ENCODE data around the gene FGF9. TPM values are rescaled to one million over a fixed set of nuclear protein-coding genes. Genes with fewer than 3 reads are reported as not detected.

FGF9 gene
- total and polyA plus RNA-seq, 10 donors = 0.06 to 0.26 (median 0.17) TPM; not detected in 4

GRCh38 chr13:21683034-21683733, 12.3 kb downstream of the FGF9 start:
- no peak for DNase-seq
- Histone ChIP-seq H3K4me1 (no peaks in the 10 kb centered on the region), H3K36me3 (no peaks in the 10 kb centered on the region), H3K27me3 (replicated peaks in 1 of 7) (peaks cover 0 to 28% (median 0%) of the 10 kb centered on the region in 7 donors), H3K27ac (no peak overlapping the region), H3K4me3 (no peak overlapping the region), H3K9me3 (no peaks in the 10 kb centered on the region)
- WGBS, 5 donors = 73 to 93% (median 84%) methylated on average over 6 of the region's 6 CpGs
- intact Hi-C loops (cut with DNase I; ENCODE audit: low total_unique reads) = no loop called here
- TF ChIP-seq, protein P1, sequence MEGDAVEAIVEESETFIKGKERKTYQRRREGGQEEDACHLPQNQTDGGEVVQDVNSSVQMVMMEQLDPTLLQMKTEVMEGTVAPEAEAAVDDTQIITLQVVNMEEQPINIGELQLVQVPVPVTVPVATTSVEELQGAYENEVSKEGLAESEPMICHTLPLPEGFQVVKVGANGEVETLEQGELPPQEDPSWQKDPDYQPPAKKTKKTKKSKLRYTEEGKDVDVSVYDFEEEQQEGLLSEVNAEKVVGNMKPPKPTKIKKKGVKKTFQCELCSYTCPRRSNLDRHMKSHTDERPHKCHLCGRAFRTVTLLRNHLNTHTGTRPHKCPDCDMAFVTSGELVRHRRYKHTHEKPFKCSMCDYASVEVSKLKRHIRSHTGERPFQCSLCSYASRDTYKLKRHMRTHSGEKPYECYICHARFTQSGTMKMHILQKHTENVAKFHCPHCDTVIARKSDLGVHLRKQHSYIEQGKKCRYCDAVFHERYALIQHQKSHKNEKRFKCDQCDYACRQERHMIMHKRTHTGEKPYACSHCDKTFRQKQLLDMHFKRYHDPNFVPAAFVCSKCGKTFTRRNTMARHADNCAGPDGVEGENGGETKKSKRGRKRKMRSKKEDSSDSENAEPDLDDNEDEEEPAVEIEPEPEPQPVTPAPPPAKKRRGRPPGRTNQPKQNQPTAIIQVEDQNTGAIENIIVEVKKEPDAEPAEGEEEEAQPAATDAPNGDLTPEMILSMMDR (IDR thresholded peaks at IDR 0.05 in 8 of 11, conservative IDR thresholded peaks at IDR 0.05 in 3 of 11) = no peak
- TF ChIP-seq POLR2AphosphoS5 (IDR thresholded peaks at IDR 0.05) (no peak), POLR2A (IDR thresholded peaks at IDR 0.05) (no peak)

DNA sequence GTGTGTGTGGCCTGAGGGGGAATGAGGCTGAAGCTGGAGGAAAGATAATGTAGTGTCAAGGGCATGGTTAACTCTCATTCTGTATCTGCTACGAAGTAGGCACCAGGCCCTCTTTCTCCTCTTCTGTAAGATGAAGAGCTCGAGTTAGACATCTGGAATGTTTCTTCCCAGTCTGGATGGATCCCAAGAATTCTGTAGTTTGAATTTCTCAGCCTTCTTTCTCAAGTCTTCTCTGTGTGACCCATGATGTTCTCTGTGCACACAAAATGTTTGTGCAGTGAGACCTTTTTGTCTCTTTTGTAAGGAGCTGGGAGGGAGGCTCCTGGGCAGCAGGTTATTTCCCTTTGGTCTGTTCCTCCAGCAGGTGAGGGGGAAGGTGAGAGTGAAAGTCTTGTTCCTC, 13.7 kb downstream of the FGF9 start:
- H3K4me3 ChIP-seq = no peak overlapping the region
- no peak for TF ChIP-seq POLR2A (IDR thresholded peaks at IDR 0.05)
- TF ChIP-seq, protein P1 (IDR thresholded peaks at IDR 0.05 in 8 of 11, conservative IDR thresholded peaks at IDR 0.05 in 3 of 11) = no peak
- no peak for TF ChIP-seq POLR2AphosphoS5 (IDR thresholded peaks at IDR 0.05)
- H3K36me3 ChIP-seq = no peaks in the 10 kb centered on the region
- DNase-seq = no peak
- H3K27ac ChIP-seq = no peak overlapping the region
- 45 to 89% (median 64%) methylated on average over 2 of the region's 2 CpGs for WGBS, 5 donors
- no peaks in the 10 kb centered on the region for H3K4me1 ChIP-seq
- no peaks in the 10 kb centered on the region for H3K9me3 ChIP-seq
- intact Hi-C loops (cut with DNase I; ENCODE audit: low total_unique reads) = no loop called here
- peaks cover 0 to 16% (median 0%) of the 10 kb centered on the region in 7 donors for H3K27me3 ChIP-seq (replicated peaks in 1 of 7)

DNA sequence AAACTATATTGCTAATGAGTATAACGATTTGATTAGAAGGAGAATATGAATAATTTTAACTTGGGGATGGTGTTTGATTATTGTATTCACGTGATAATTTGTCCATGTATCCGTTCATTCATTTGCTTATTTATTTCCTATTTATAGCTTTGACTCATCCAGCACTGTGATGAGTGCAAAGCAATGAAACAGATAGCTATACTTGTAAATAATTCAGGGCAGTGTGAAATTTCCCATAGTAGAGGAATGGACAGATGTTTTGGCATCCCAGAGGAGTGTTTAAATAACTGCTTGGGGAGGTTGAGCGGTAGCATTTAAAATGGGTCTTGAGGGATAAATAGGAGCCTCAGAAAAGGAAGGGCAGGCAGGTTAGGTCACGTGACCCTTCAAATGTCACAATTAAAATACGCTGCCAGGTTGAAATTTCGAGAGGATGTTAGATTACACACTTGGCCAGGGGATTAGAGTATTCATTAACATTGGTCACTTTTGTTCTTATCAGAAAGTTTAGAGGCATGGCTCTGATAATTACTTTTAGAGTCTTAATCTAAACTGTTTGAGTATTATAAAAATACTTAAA, 14.7 kb downstream of the FGF9 start:
- 78 to 88% (median 83%) methylated on average over 7 of the region's 7 CpGs for WGBS, 5 donors
- intact Hi-C loops (cut with DNase I; ENCODE audit: low total_unique reads) = no loop called here
- H3K4me3 ChIP-seq = no peak overlapping the region
- H3K9me3 ChIP-seq = no peaks in the 10 kb centered on the region
- H3K36me3 ChIP-seq = no peaks in the 10 kb centered on the region
- no peak for DNase-seq
- H3K4me1 ChIP-seq = no peaks in the 10 kb centered on the region
- H3K27me3 ChIP-seq (replicated peaks in 1 of 7) = peaks cover 0 to 12% (median 0%) of the 10 kb centered on the region in 7 donors
- no peak overlapping the region for H3K27ac ChIP-seq
- TF ChIP-seq POLR2AphosphoS5 (IDR thresholded peaks at IDR 0.05) = no peak
- TF ChIP-seq, protein P1 (IDR thresholded peaks at IDR 0.05 in 8 of 11, conservative IDR thresholded peaks at IDR 0.05 in 3 of 11) = no peak
- TF ChIP-seq POLR2A (IDR thresholded peaks at IDR 0.05) = no peak

- Histone ChIP-seq H3K9me3 (no peaks in the 10 kb centered on the region), H3K27me3 (replicated peaks in 1 of 7) (peaks cover 0 to 18% (median 0%) of the 10 kb centered on the region in 7 donors), H3K4me3 (no peak overlapping the region), H3K27ac (no peak overlapping the region), H3K4me1 (no peaks in the 10 kb centered on the region), H3K36me3 (no peaks in the 10 kb centered on the region)
- TF ChIP-seq POLR2A (IDR thresholded peaks at IDR 0.05) = no peak
- TF ChIP-seq POLR2AphosphoS5 (IDR thresholded peaks at IDR 0.05) = no peak
- TF ChIP-seq, protein P1 (IDR thresholded peaks at IDR 0.05 in 8 of 11, conservative IDR thresholded peaks at IDR 0.05 in 3 of 11) = no peak
- DNase-seq = no peak
- intact Hi-C loops (cut with DNase I; ENCODE audit: low total_unique reads) = no loop called here
- 80 to 90% (median 82%) methylated on average over 5 of the region's 5 CpGs for WGBS, 5 donors
These were observed 16.0 kb downstream of the FGF9 start for GRCh38 chr13:21686751-21687391.

Measured in spleen (tissue), 11 donors.